ENCODE data around the gene ZCCHC7. TPM values are rescaled to one million over a fixed set of nuclear protein-coding genes. Genes with fewer than 3 reads are reported as not detected.

Gene ZCCHC7
- total and polyA plus RNA-seq, 2 of the 8 experiments (the other 6 are each of a cell fraction or from before 2014, with no cell fraction given): 12.2 to 27.5 TPM

DNA sequence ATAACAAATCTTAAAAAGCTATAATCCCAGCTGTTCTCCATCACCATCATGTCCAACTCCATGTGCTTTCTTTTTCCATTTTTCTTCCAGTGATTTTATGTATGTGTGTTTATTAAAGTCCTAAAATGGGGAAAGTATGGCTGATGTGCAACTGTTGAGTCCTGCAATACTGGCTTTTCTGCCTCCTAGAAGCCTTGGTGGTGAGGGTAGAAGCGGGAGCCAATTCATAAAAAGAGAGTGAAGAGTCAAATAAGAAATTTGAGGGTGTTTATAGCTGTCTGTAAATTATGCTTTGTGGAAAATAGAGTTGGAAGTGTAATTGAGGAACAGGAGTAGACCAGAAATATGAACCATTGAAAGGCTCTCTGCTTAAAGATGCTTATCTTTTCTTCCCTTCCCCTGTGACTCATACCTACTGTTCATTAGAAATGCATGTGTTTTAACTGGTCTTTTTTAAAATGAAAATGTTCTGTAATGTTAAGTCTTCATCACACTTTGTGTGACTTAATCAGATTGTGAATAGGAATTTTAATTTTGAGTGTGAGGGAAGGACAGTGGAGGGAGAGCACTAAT is 80.1 kb downstream of the ZCCHC7 start (continued):
- no peak for TF ChIP-seq SP1 (IDR thresholded peaks at IDR 0.05; ENCODE audit: low read depth, low read length)
